ENCODE measurements around the gene SLC1A6.

- TF ChIP-seq JUNB (CRISPR knock-in tag; conservative IDR thresholded peaks at IDR 0.05) (no peak), SMC3 (conservative IDR thresholded peaks at IDR 0.05; ENCODE audit: insufficient read depth, low read depth, low read length) (no peak), ATF4 (CRISPR knock-in tag; IDR thresholded peaks at IDR 0.05) (no peak), ZBTB7A (IDR thresholded peaks at IDR 0.05; ENCODE audit: borderline replicate concordance, control insufficient read depth, low read depth, low read length) (no peak), ZFP36 (IDR thresholded peaks at IDR 0.05; ENCODE audit: low read depth, low read length, partially characterized antibody) (no peak), HCFC1 (IDR thresholded peaks at IDR 0.05; ENCODE audit: low read depth, low read length) (no peak), PKNOX1 (IDR thresholded peaks at IDR 0.05) (no peak), CEBPB (tag; IDR thresholded peaks at IDR 0.05) (no peak), ZNF311 (CRISPR knock-in tag; IDR thresholded peaks at IDR 0.05) (no peak), TCF3 (CRISPR knock-in tag; IDR thresholded peaks at IDR 0.05) (no peak), ZBTB26 (CRISPR knock-in tag; IDR thresholded peaks at IDR 0.05) (no peak)
Measured at GRCh38 chr19:14933506-14933905, 46.2 kb downstream of the SLC1A6 start.
